DOHH2 (cell line): Measurements from ENCODE around the gene FYB1.

ENCODE experiments used
- H3F3A ChIP-seq: fragments of 200-600 bp; sonication (generic), shearing (Covaris generic); 2 replicates; pipeline ENCODE4 v1.6.0; 2016; ENCODE audit warnings: antibody characterized with exemption, mild to moderate bottlenecking; ENCODE audit not compliant: control insufficient read depth, insufficient read depth
- H3K27ac ChIP-seq: fragments of 200-600 bp; sonication (generic); 2 replicates; pipeline ENCODE4 v1.5.1; 2014; ENCODE audit warnings: low read depth, mild to moderate bottlenecking, low read length, moderate library complexity
- H3K27me3 ChIP-seq: fragments of 200-600 bp; sonication (generic); 2 replicates; pipeline ENCODE4 v1.6.1; 2014; ENCODE audit warnings: mild to moderate bottlenecking, low read length, mixed read lengths; ENCODE audit not compliant: control insufficient read depth
- H3K36me3 ChIP-seq: fragments of 200-600 bp; sonication (generic); 2 replicates; pipeline ENCODE4 v1.6.1; 2014; ENCODE audit warnings: mild to moderate bottlenecking, low read length, moderate library complexity, mixed read lengths; ENCODE audit not compliant: control insufficient read depth
- H3K4me1 ChIP-seq: fragments of 200-600 bp; sonication (generic); 2 replicates; pipeline ENCODE4 v1.6.1; 2014; ENCODE audit warnings: mild to moderate bottlenecking, low read length, mixed read lengths; ENCODE audit not compliant: control insufficient read depth
- H3K4me2 ChIP-seq: fragments of 200-600 bp; sonication (generic); 2 replicates; pipeline ENCODE4 v1.6.0; 2014; ENCODE audit warnings: mild to moderate bottlenecking, low read length, moderate library complexity
- H3K4me3 ChIP-seq: fragments of 200-600 bp; sonication (generic); 2 replicates; pipeline ENCODE4 v1.5.1; 2014; ENCODE audit warnings: mild to moderate bottlenecking, low read length, mixed read lengths
- H3K79me2 ChIP-seq: fragments of 200-600 bp; sonication (generic); 2 replicates; pipeline ENCODE4 v1.6.1; 2014; ENCODE audit warnings: mild to moderate bottlenecking, low read length, mixed read lengths; ENCODE audit not compliant: control insufficient read depth
- H3K9me2 ChIP-seq: fragments of 200-600 bp; sonication (generic); replicated peaks from 2 replicates; pipeline ENCODE4 v1.6.1; 2014; ENCODE audit warnings: mild to moderate bottlenecking, low read length, mixed read lengths; ENCODE audit not compliant: control insufficient read depth
- H3K9me3 ChIP-seq: fragments of 200-600 bp; sonication (generic); 2 replicates; pipeline ENCODE4 v1.6.1; 2014; ENCODE audit warnings: antibody characterized with exemption, low read length, mixed read lengths; ENCODE audit not compliant: control insufficient read depth, insufficient read depth
- H4K20me1 ChIP-seq: fragments of 200-600 bp; sonication (generic); 2 replicates; pipeline ENCODE4 v1.6.0; 2014; ENCODE audit warnings: low read depth, mild to moderate bottlenecking, antibody characterized with exemption, low read length, moderate library complexity; ENCODE audit not compliant: control insufficient read depth, insufficient read depth
- CTCF ChIP-seq: fragments of 200-600 bp; sonication (generic); IDR thresholded peaks from one replicate; pipeline ENCODE4 v1.5.1; 2014; ENCODE audit warnings: antibody characterized with exemption, mild to moderate bottlenecking, low read depth, low read length; ENCODE audit not compliant: poor library complexity, severe bottlenecking
- EZH2phosphoT487 ChIP-seq: fragments of 200-600 bp; sonication (generic); IDR thresholded peaks from 2 replicates; pipeline ENCODE4 v1.6.1; 2017; ENCODE audit warnings: borderline replicate concordance, mild to moderate bottlenecking, antibody characterized with exemption, low read length, moderate library complexity, mixed read lengths

The FYB1 gene

GRCh38 chr5:39228596-39228995 is 9.2 kb upstream of the FYB1 start:
- no peaks in the 10 kb centered on the region for H3K9me2 ChIP-seq
- no peaks in the 10 kb centered on the region for H4K20me1 ChIP-seq
- no peak for TF ChIP-seq CTCF
- no peaks in the 10 kb centered on the region for H3K36me3 ChIP-seq
- H3K27ac ChIP-seq, result no peak overlapping the region
- no peaks in the 10 kb centered on the region for H3F3A ChIP-seq
- H3K79me2 ChIP-seq, result no peaks in the 10 kb centered on the region
- H3K27me3 ChIP-seq, result no peaks in the 10 kb centered on the region
- H3K4me3 ChIP-seq, result no peak overlapping the region
- no peaks in the 10 kb centered on the region for H3K4me1 ChIP-seq
- H3K4me2 ChIP-seq, result no peak overlapping the region
- H3K9me3 ChIP-seq, result no peaks in the 10 kb centered on the region

GRCh38 chr5:39226558-39226957 is 7.2 kb upstream of the FYB1 start:
- H3K27me3 ChIP-seq, result no peaks in the 10 kb centered on the region
- H3K36me3 ChIP-seq, result no peaks in the 10 kb centered on the region
- no peaks in the 10 kb centered on the region for H3K79me2 ChIP-seq
- no peaks in the 10 kb centered on the region for H3K4me1 ChIP-seq
- H3K9me3 ChIP-seq, result no peaks in the 10 kb centered on the region
- H4K20me1 ChIP-seq, result no peaks in the 10 kb centered on the region
- no peaks in the 10 kb centered on the region for H3F3A ChIP-seq
- no peak overlapping the region for H3K4me3 ChIP-seq
- no peak overlapping the region for H3K4me2 ChIP-seq
- H3K9me2 ChIP-seq, result no peaks in the 10 kb centered on the region
- TF ChIP-seq CTCF (no peak), EZH2phosphoT487 (no peak)
- H3K27ac ChIP-seq, result no peak overlapping the region

GRCh38 chr5:39226100-39226451 is 6.7 kb upstream of the FYB1 start:
- no peak overlapping the region for H3K4me2 ChIP-seq
- H3K27me3 ChIP-seq, result no peaks in the 10 kb centered on the region
- TF ChIP-seq EZH2phosphoT487 (no peak), CTCF (no peak)

GRCh38 chr5:39225405-39226099 is 6.2 kb upstream of the FYB1 start:
- no peak overlapping the region for H3K4me2 ChIP-seq
- H3F3A ChIP-seq, result no peaks in the 10 kb centered on the region
- H4K20me1 ChIP-seq, result no peaks in the 10 kb centered on the region
- H3K9me2 ChIP-seq, result no peaks in the 10 kb centered on the region
- TF ChIP-seq CTCF, result no peak
- TF ChIP-seq EZH2phosphoT487, result no peak
- H3K9me3 ChIP-seq, result no peaks in the 10 kb centered on the region
- no peaks in the 10 kb centered on the region for H3K36me3 ChIP-seq
- no peak overlapping the region for H3K4me3 ChIP-seq
- H3K27me3 ChIP-seq, result no peaks in the 10 kb centered on the region
- no peaks in the 10 kb centered on the region for H3K79me2 ChIP-seq
- H3K4me1 ChIP-seq, result no peaks in the 10 kb centered on the region
- H3K27ac ChIP-seq, result no peak overlapping the region

More at GRCh38 chr5:39226100-39226451, 6.7 kb upstream of the FYB1 start:
- no peaks in the 10 kb centered on the region for H3K4me1 ChIP-seq
- no peaks in the 10 kb centered on the region for H3K79me2 ChIP-seq
- H4K20me1 ChIP-seq, result no peaks in the 10 kb centered on the region
- no peaks in the 10 kb centered on the region for H3K9me3 ChIP-seq
- no peak overlapping the region for H3K4me3 ChIP-seq
- no peak overlapping the region for H3K27ac ChIP-seq
- no peaks in the 10 kb centered on the region for H3K36me3 ChIP-seq
- no peaks in the 10 kb centered on the region for H3K9me2 ChIP-seq
- H3F3A ChIP-seq, result no peaks in the 10 kb centered on the region
